ENCODE data around the gene PRC1. TPM values are rescaled to one million over a fixed set of nuclear protein-coding genes. Genes with fewer than 3 reads are reported as not detected.

The PRC1 gene
- total and polyA plus RNA-seq, 2 of the 13 experiments (the other 11 are each of a cell fraction or from before 2014, with no cell fraction given): 137 to 162 TPM

- TF ChIP-seq SIN3A (IDR thresholded peaks at IDR 0.05; ENCODE audit: borderline replicate concordance, low read depth, low read length): peak; percentile 92
- no peak for TF ChIP-seq ZNF781 (CRISPR knock-in tag; IDR thresholded peaks at IDR 0.05; ENCODE audit: borderline replicate concordance, not compliant biosample characterization)
- no peak for TF ChIP-seq FOXP1 (IDR thresholded peaks at IDR 0.05)
- TF ChIP-seq FOXP1 (CRISPR knock-in tag; IDR thresholded peaks at IDR 0.05): peak; percentile 4; the same call in 1 of the 2 replicates
- peak; percentile 87 for TF ChIP-seq TBX2 (CRISPR knock-in tag; IDR thresholded peaks at IDR 0.05; ENCODE audit: borderline replicate concordance)
- no peak for TF ChIP-seq ZFP36 (IDR thresholded peaks at IDR 0.05; ENCODE audit: borderline replicate concordance, low read depth, low read length, partially characterized antibody)
- TF ChIP-seq GABPA (IDR thresholded peaks at IDR 0.05; ENCODE audit: low read depth, low read length): no peak
- TF ChIP-seq GABPA (CRISPR knock-in tag; IDR thresholded peaks at IDR 0.05; ENCODE audit: low read depth): peak; percentile 61
- TF ChIP-seq EP300 (IDR thresholded peaks at IDR 0.05; ENCODE audit: low read depth in 2 of 2, low read length in 2 of 2): 0 out of 4 replicates have a peak, but pooled peaks of 1 of the 2 experiments have one; percentile 55
- 0 out of 2 replicates have a peak, but pooled peaks have one; percentile 2 for TF ChIP-seq EP300 (CRISPR knock-in tag; IDR thresholded peaks at IDR 0.05; ENCODE audit: borderline replicate concordance)
- TF ChIP-seq ZNF652 (CRISPR knock-in tag; IDR thresholded peaks at IDR 0.05; ENCODE audit: borderline replicate concordance, low read depth): no peak
- TF ChIP-seq ZXDC (CRISPR knock-in tag; IDR thresholded peaks at IDR 0.05): no peak; the same call in 1 of the 2 replicates
- peak; percentile 99 for TF ChIP-seq TFDP2 (CRISPR knock-in tag; IDR thresholded peaks at IDR 0.05)
- TF ChIP-seq JARID2 (CRISPR knock-in tag; IDR thresholded peaks at IDR 0.05; ENCODE audit: insufficient replicate concordance): no peak
- TF ChIP-seq BRD4 (CRISPR knock-in tag; IDR thresholded peaks at IDR 0.05): peak; percentile 19
- no peak for TF ChIP-seq ETV6 (CRISPR knock-in tag; conservative IDR thresholded peaks at IDR 0.05)
- peak; percentile 33; the same call in 1 of the 2 replicates for TF ChIP-seq FOXA3 (CRISPR knock-in tag; IDR thresholded peaks at IDR 0.05)
- peak; percentile 15; the same call in 1 of the 2 replicates for TF ChIP-seq BCL6 (CRISPR knock-in tag; IDR thresholded peaks at IDR 0.05)
- TF ChIP-seq DRAP1 (CRISPR knock-in tag; IDR thresholded peaks at IDR 0.05): peak; percentile 67
- TF ChIP-seq ARID3A (IDR thresholded peaks at IDR 0.05; ENCODE audit: low read depth, low read length): no peak
- TF ChIP-seq GFI1 (CRISPR knock-in tag; IDR thresholded peaks at IDR 0.05; ENCODE audit: borderline replicate concordance): no peak
- no peak for TF ChIP-seq SNRNP70 (IDR thresholded peaks at IDR 0.05; ENCODE audit: low read depth, low read length)
- TF ChIP-seq ZNF10 (CRISPR knock-in tag; IDR thresholded peaks at IDR 0.05; ENCODE audit: borderline replicate concordance, low read depth): no peak
- TF ChIP-seq MAFK (conservative IDR thresholded peaks at IDR 0.05 in 1 of 2, IDR thresholded peaks at IDR 0.05 in 1 of 2; ENCODE audit: low read length in 2 of 2): no peak
Measured at GRCh38 chr15:90994417-90995311, at the start of gene PRC1 (continued).

Measured in HepG2 (cell line).